Astrocyte of the cerebellum (primary cell): ENCODE data around the gene ISYNA1.
A peak's percentile ranks its signal among the peaks of the same experiment; 100 is the strongest.

ENCODE experiments used
- DNase-seq: peaks from one replicate; pipeline ENCODE4 v3.0.0-alpha.2; 2011; ENCODE audit warnings: low read depth
- H3K4me3 ChIP-seq: 2 replicates; pipeline ENCODE4 v1.5.1; 2011; ENCODE audit warnings: mild to moderate bottlenecking, low read depth, low read length, moderate library complexity
- CTCF ChIP-seq: IDR thresholded peaks from 2 replicates; pipeline ENCODE4 v1.5.1; 2012; ENCODE audit warnings: low read length, low read depth, moderate library complexity, mild to moderate bottlenecking; ENCODE audit errors: missing control alignments
- in situ Hi-C: cut with HindIII; loops from 2 replicates; pipeline ENCODE4 v1.10.0; 2017; ENCODE audit warnings: low sequenced_read_pairs

The ISYNA1 gene

GRCh38 chr19:18435842-18436670, 1.9 kb downstream of the ISYNA1 start:
- in situ Hi-C loops = no loop called here
- H3K4me3 ChIP-seq = peak overlapping the region; percentile 60
- TF ChIP-seq CTCF = no peak
- no peak for DNase-seq

- in situ Hi-C loops = no loop called here
- DNase-seq = no peak
Measured at GRCh38 chr19:18435178-18435841, 2.6 kb downstream of the ISYNA1 start.

GRCh38 chr19:18434411-18435175, 3.3 kb downstream of the ISYNA1 start:
- DNase-seq = no peak
- in situ Hi-C loops = no loop called here
- peak overlapping the region; percentile 39 for H3K4me3 ChIP-seq
- TF ChIP-seq CTCF = no peak

More at GRCh38 chr19:18435178-18435841, 2.6 kb downstream of the ISYNA1 start:
- TF ChIP-seq CTCF = no peak
- H3K4me3 ChIP-seq = no peak overlapping the region

- no peak for DNase-seq
- in situ Hi-C loops = no loop called here
- TF ChIP-seq CTCF = no peak
- H3K4me3 ChIP-seq = peak overlapping the region; percentile 39
Measured at GRCh38 chr19:18433735-18434398, 4.1 kb downstream of the ISYNA1 start.

GRCh38 chr19:18433015-18433691, 4.8 kb downstream of the ISYNA1 start:
- no peak for DNase-seq
- in situ Hi-C loops = no loop called here
- no peak for TF ChIP-seq CTCF
- H3K4me3 ChIP-seq = peak overlapping the region; percentile 39
